Measurements from ENCODE around the gene RASA2.

GRCh38 chr3:141530415-141530768 is 43.6 kb downstream of the RASA2 start:
- TF ChIP-seq CTCF (IDR thresholded peaks at IDR 0.05) = no peak
- TF ChIP-seq POLR2A (IDR thresholded peaks at IDR 0.05) = no peak

Data from upper lobe of left lung (tissue), 4 donors.